Activated T-helper 9 cell treated with anti-CD3 and anti-CD28 coated beads, Interleukin-2, amount 50 U/mL, for 16 hours (primary cell): ENCODE data around the gene EFNA1.

Experiments
- DNase-seq: peaks from one replicate; pipeline ENCODE4 v3.0.0-alpha.2; 2020; ENCODE audit warnings: low read depth

Gene EFNA1

GRCh38 chr1:155174324-155175280 is 46.9 kb downstream of the EFNA1 start:
- peak; percentile 40 for DNase-seq

- no peak for DNase-seq
These were observed 47.7 kb downstream of the EFNA1 start for GRCh38 chr1:155175281-155175926.

- no peak for DNase-seq
These were observed 48.3 kb downstream of the EFNA1 start for GRCh38 chr1:155175927-155176371.

- DNase-seq: peak; percentile 75
These were observed 48.9 kb downstream of the EFNA1 start for GRCh38 chr1:155176544-155177071.

- DNase-seq: no peak
These were observed 49.7 kb downstream of the EFNA1 start for GRCh38 chr1:155177192-155177917.

- DNase-seq: no peak
These were observed 50.2 kb downstream of the EFNA1 start for GRCh38 chr1:155177918-155178281.

GRCh38 chr1:155178441-155179111 is 50.9 kb downstream of the EFNA1 start:
- no peak for DNase-seq

- no peak for DNase-seq
These were observed 51.7 kb downstream of the EFNA1 start for GRCh38 chr1:155179112-155180031.

- no peak for DNase-seq
These were observed 53.8 kb downstream of the EFNA1 start for GRCh38 chr1:155181371-155182051.

- DNase-seq: no peak
These were observed 54.4 kb downstream of the EFNA1 start for GRCh38 chr1:155182052-155182550.

GRCh38 chr1:155183775-155184221 is 56.1 kb downstream of the EFNA1 start:
- no peak for DNase-seq

GRCh38 chr1:155184351-155184811 is 56.7 kb downstream of the EFNA1 start:
- DNase-seq: no peak
